Stimulated activated CD4-positive, alpha-beta T cell treated with anti-CD3 and anti-CD28 coated beads, Interleukin-1b, Interleukin-23, amount 100 ng/mL, for 48 hours (primary cell): Measurements from ENCODE around the gene FBXL4.

Experiments used
- DNase-seq: peaks from one replicate; pipeline ENCODE4 v3.0.0-alpha.2; 2020

FBXL4 gene

DNA sequence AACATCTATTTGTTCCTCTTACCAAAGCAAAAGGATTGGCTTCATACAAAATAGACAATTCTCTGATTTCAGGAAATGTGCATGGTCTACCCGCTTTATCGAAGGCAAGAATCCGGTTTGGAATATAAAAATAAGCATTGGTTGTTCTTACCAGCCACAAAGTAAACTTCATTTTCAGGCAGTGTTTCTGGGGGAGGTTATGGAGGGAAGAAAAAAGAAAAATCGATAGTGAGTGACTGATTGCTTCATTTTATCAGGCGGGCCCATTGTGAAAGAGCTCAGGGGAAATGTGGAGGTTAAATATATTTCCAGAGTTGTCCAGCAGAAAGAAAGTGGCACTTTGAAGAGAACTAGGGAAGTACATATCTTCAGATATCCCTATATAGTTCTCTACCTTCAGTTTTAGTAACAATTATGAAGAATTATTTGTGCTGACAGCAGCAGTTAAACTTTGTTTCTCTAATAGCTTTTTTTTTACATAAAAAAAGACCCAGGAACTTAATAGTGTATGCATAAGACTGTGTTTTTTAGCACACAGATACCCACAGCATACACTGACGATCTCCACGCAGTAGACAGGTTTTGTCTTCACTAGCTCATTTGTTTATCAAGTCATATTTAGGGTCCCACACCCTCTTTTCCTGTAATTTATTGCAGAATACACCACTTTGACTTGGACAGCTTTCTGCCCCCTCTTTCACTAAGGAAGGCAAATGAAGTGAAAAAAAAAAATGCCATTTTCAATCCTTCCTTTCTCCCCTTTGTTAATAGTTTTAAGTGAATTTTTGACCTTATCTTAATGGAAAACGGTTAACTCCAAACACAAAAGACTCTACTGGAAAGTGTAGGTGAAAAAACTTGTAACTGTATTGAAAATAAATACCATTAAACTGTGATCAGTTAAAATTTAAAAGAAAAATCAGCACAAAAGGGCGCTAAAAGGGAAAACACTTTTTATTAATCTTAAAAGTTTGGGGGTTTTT is 110.5 kb downstream of the FBXL4 start:
- DNase-seq: no peak

DNA sequence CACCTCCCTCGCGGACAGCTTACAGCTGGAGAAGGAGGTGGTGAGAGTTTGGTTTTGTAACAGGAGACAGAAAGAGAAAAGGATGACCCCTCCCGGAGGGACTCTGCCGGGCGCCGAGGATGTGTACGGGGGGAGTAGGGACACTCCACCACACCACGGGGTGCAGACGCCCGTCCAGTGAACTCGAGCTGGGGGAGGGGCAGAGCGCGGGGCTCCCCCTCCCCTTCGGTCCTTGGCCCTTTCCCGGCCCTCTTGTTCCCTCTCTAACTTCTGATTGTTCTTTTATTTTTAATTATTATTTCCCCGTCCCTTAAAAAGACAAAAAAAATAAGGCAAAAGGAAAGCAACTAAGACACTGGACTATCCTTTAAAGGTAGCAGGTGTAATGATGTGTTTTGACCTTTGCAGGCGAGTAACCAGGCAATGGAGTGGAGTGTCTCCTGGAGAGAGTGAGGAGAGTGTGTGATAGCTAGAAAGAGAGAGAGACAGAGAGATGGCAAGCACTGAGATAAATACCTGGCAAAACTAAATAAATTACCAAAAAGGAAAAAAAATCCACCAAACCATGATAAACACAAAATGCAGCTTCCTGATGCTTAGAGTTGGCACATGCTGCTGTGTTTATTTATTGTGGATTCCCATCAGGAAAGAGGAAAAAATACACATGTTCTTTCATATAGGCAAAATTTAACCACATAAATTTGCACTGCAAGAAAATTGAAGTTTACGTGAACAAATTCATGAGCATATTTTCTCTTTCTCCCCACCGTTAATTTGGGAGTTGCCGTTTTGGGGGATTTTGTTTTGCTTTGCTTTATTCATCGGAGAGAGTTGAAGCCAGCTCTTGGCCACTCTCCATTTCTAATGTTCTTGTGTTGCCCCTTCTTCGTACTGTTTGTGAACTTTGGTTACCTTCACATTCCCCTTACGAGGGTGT is 111.5 kb downstream of the FBXL4 start:
- DNase-seq: no peak

DNA sequence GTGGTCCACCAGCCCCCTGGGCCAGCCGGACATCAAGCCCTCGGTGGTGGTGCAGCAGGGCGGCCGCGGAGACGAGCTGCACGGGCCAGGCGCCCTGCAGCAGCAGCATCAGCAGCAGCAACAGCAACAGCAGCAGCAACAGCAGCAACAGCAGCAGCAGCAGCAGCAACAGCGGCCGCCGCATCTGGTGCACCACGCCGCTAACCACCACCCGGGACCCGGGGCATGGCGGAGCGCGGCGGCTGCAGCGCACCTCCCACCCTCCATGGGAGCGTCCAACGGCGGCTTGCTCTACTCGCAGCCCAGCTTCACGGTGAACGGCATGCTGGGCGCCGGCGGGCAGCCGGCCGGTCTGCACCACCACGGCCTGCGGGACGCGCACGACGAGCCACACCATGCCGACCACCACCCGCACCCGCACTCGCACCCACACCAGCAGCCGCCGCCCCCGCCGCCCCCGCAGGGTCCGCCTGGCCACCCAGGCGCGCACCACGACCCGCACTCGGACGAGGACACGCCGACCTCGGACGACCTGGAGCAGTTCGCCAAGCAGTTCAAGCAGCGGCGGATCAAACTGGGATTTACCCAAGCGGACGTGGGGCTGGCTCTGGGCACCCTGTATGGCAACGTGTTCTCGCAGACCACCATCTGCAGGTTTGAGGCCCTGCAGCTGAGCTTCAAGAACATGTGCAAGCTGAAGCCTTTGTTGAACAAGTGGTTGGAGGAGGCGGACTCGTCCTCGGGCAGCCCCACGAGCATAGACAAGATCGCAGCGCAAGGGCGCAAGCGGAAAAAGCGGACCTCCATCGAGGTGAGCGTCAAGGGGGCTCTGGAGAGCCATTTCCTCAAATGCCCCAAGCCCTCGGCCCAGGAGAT is 112.4 kb downstream of the FBXL4 start:
- DNase-seq: peak; percentile 2

DNA sequence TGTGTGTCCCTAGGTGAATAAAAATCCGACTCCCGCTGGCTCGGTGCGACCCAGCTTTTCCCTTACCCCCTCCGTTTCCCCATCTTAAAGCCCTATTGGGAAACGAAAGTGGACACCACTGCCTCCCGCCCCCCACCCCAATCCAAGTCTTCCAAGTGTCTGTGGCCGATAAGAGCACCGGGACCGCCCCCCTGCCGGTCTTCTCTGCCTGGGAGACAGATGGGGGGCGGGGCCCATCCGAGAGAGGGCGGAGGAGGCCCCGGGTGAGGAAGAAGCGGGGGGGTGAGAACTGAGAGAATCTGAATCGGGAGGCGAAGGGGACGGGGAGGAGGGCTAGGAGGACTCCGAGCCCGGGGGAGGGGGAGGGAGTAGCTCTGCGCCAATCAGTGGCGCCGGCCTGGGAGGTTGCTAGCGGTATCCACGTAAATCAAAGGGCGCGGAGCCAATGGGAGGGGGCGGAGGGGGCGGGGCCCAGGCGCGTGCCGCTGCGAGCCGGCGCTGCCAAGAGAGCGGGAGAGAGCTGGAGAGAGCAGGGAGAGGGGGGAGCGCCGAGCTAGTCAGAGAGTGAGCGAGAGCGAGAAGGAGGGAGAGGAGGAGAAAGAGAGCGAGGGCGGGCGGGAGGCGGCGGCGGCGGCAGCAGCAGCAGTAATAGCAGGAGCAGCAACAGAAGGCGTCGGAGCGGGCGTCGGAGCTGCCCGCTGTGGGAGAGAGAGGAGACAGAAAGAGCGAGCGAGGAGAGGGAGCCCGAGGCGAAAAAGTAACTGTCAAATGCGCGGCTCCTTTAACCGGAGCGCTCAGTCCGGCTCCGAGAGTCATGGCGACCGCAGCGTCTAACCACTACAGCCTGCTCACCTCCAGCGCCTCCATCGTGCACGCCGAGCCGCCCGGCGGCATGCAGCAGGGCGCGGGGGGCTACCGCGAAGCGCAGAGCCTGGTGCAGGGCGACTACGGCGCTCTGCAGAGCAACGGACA is 113.4 kb downstream of the FBXL4 start, which contains the start of gene POU3F2:
Gene POU3F2, plus strand, starts transcription at position 515 of the 972 bp plus-strand sequence. Its CDS starts 300 bp downstream, at position 815.
- DNase-seq: peak; percentile 66

DNA sequence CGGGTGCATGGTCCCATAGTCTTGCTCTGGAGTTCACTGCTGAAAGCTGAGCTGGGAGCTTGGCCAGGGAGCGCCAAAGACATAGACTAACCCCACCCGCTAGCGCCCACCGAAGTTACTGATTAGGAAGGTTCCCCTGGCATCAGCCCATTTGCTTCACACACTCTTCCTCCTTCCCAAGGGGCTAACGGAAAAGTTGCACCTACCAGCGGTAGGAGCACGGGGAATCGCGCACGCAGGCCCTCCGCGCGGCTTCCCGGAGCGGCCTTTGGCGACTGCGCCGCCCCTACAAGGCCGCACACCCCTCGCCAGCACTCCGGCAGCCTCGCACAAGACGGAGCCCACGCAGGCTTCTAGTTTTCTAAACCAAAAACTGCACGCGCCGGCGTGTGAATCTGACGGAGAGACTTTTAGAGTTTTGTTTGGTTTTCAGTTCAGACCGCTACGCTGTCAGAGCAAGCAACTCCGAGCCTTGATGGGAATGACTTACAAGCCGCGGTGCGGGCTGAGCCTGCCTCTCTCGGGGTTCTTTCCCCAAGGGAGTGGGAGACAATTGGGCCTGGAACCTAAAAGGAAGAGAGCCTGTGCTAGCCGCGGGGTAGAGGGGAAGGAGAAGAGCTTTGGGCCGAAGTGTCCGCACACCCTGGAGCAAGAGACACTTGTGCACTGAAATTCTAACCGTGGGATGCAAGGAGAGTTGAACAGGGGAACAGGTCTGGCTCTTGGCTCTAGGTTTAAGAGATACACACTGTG is 114.3 kb downstream of the FBXL4 start:
- DNase-seq: peak; percentile 8

DNA sequence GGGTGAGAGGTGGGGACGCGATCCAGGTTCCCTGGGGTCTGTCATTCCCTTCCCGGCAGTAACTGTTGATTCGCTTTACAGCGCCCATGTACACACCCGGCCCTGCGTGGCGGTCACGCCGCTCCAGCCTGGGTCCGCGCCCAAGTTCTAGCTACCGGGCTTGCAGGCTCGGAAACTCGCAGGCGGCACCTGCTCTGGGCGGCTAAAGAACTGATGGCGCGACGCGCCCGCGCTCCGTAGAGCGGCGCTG is 114.8 kb downstream of the FBXL4 start:
- peak; percentile 15 for DNase-seq

DNA sequence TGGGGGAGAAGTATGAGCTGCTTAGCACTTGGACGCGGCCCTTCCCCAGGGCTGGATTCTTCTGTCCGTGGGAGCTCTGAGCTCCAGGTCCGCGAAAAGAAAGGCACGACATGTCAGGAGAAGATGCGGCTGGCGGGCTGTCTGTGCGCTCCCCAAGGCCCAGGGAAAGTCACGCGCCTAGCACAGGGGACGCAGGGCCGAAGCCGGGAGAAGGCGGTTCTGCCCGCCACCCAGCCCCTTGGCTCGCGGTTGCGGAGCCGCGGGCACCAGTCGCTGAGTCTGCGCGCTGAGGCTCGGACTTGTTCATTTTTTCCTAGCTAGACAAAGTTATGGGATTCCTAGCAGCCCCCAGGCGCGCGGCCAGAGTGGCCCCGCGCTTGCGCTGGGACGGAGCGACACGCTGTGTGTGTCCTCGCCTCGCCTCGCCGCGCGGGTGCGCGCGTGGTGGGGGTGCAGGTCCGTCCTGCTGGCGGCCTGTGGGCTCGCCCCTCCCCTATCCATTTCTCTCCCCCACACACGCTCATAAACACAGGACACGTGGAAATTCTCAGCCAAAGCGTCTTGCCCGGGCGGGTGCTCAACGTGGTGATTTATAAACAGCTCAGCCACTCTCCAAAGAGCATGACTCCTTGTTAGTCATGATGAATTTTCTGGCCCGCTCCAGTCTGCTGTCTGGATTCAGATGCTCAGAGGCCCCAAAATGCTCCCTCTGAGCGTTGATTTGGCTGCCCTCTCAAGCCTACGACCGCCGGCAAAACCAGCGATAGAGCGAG is 115.3 kb downstream of the FBXL4 start:
- peak; percentile 14 for DNase-seq

DNA sequence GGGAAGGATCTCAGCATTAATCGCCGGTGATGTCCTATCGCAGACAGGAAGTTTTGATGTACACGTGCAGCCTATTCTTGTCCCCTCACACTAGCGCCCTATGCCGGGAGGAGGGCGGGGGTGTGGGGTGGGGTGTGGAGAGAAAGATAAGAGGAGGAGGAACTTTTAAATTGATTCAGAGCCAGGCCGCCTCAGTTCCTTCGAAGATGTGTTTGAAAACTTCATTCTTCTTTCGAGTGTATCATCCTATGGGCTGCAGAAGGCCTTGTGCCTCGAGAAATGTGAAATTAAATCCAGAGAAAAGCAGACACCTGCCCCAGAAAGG is 115.8 kb downstream of the FBXL4 start:
- no peak for DNase-seq

DNA sequence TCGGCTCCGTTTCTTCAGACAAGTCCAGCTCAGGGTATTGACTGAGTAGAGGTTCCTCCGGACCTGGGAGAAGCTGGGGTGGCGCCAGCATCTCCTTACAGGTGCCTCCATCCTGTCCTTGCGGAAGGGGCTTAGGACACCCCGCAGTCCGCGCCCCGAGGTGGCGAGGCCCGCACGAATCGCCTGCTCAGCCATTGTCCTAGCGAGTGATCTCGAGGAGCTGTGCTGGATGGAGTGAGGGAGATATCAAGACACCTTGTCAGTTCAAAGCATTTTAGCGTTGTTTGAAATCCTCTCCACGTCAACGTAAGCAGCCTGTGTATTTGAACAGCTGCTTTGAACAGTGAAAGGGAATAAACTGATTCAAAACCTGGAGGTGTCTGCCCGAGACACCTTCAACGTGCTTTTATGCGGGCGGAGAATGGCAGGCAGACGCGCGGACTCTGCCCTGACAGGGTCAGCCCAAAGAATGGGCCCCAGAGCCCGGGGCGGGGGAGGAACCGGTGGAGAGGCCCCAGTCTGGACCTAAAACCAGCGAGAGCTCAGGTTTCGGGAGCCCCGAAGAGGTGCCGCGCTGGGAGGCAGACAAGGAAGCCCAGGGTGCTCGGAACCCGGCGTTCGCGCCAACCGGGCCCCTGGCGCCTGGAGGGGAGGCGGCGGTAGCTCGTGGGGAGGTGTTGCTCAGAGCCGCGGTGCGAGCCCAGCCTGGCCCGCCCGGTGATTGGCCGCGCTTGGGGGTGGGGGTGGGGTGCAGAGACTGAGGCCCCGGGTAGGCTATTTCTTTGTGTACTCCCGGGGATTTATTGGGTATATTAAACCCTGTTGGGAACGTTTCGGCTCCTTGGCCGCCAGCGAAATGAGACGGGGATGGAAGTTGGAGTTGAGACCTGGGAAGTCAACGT is 116.4 kb downstream of the FBXL4 start:
- peak; percentile 3 for DNase-seq

DNA sequence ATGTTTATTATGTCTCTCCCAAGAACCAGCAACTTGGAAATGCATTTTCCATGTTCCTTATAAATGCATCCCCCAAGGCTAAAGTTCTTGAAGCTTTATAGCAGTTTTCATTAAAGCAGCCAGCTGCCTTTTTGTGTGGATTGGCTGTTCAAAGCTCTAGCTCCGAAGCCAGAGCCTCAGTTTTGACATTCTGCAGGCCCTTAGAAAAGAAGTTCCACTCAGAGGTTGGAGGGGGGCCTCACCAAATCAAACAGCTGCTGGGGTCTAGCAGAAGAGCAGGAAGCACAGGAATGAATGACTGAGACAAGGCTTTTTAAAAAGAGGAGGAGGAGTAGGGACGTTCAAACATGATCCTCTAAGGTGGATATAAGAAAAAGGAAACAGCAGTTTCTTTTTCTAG is 117.6 kb downstream of the FBXL4 start:
- DNase-seq: no peak

DNA sequence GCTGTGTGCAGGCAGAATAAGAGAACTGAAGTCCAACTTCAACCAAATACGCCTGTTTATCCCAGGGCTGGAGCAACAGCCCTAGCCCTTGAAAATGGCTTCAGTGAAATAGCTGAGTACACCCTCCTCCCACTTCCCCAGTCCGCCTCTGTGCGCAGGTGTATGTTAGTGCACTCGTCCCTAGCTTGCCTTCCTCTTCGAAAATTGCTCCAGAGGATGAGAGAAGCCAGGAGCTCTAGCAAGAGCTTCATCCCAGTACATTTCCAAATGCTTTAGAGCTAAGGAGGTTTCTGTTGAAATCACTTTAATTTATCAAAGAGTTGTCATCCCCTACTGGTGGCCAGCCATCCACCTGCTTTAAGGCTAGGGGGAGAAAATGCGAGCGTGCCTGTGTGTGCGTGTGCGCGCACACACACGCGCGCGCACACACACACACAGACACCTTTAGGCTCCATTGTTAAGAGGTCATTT is 118.8 kb downstream of the FBXL4 start:
- DNase-seq: no peak

DNA sequence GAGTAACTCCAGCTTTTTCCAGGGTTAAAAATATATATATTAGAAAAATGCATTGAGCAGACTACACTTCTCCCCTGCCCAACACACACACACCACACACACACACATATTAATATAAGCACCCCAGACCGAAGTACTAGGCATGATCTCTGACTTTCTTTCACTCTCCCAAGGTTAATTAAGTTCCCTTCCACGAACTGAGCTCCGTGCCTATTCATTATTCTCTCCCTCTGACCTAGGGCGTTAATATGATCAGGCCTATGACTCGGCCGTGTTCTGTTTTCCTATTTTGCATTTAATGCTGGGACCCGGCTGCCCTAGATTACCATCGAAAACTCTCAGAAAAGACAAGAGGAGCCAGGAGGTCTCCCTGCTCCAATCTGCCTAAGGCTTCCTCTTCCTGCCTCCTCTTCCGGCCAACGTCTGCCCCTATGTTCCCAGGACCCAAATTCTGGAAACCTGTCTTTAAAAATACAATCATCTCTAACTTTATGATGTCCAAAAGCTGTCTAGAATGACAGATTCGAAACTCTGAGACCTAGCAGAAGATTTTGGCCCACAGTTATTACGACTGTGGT is 119.4 kb downstream of the FBXL4 start:
- DNase-seq: no peak

DNA sequence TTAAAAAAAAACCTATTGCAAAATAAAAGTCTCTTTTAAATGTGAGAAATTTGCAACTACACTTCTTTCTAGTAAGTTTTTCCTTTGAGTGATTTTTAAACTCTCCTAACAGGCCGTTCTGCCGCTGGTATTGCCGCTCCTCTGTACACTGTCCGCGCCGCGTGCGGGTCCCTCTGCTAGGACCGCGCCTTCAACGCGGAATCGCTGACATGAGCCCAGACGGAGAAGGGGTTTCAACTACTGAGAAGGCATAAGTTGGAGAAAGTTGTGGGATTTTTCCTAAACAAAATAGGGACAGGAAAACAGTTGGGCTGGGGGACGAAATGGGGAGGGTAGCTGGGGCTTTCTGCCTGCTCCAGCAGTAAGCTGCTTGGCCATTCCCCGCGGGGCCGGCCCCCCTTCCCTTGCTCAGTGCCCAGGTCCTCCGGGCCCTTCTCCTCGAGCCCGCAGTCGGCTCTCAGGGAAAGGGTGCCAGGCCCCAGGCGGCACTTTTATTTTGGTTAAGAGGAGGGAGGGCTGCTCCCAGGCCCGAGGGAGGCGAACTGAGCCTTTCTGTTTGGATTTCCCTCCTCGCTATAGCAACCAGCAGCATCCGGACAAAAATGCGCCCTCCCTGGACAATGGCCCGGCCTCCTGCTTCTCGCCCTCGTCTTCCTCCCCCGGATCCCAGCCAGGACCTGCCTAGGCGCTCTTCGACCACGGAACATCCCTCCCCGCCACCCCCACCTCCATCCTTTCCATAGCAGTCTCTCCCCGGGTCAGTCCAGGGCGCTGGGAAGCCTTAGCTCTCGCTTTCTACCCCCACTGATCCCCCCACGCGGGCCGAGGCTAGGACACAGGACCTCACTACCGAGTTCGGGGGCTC is 120.2 kb downstream of the FBXL4 start:
- DNase-seq: no peak

DNA sequence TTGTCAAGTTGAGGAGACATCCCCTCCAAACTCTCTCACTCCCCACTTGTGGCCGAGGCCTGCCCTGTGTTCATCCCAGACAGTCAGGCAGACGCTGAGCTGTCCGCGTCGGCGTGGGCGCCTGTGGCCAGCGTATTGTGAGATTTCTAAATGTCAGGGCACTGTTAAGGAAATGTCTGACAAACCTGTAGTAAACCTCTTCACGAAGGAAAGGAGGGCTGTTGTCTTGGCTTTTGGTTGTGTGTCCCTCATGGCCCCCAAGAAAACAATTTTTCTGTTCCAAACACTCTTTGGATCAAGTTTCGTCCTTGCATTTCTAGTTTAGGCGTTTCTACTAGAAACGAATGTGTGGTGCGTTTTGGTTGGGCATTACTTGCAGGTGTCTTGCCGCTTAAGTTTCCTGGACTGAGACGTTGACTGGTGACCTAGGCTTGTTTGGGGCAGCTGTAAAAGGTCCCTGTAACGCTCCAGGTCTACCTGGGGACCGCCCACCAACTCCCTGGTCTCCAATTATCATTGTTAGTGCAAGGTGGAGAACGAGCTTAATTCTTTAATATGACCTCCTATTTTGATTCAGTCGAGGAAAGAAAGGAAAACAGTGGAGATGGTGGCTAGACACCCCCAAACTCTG is 122.0 kb downstream of the FBXL4 start:
- no peak for DNase-seq

DNA sequence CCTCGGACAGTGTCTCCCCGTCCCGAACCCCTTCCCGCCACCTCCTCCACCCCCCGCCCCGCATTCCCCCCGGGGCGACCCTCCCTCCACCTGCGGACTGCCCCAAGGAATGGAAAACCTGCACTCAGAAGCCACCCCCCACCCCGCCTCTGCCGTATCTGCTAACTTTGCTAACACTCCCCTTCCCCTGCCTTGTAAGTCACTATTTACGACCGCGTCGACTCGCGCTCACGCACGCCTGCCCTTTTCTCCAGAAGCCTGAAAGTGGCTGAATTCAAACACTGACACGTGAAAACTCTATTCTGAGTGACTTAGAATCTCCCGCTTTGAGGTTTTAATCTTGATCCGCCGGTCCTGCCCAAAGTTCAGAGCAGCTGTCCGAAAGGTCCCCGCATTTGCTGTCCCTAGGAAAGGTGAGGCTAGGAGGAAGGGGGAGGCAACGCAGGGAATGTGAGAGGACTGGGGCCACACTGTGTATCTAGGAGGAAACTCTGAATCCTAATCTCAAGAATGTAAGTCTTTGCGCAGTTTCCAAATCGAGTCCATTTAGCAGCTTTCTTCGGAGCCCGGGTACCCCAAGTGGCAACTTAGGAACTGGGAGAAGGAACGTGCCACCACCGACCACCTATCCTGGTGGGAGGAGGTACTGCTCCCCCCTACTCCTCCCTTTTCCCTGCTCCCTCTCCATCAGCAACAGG is 122.7 kb downstream of the FBXL4 start:
- DNase-seq: no peak
